ENCODE results near the gene ADGRA3.

GRCh38 chr4:22463179-22463578 lies 52.7 kb downstream of the ADGRA3 start:
- no peak for TF ChIP-seq CTCF (IDR thresholded peaks at IDR 0.05; ENCODE audit: insufficient read depth, low read length)
- no peak for TF ChIP-seq POLR2AphosphoS5 (IDR thresholded peaks at IDR 0.05; ENCODE audit: low read depth)
- no peak for TF ChIP-seq SPI1 (IDR thresholded peaks at IDR 0.05; ENCODE audit: borderline replicate concordance, low read depth)
